ENCODE data around the gene ZGRF1. TPM values are rescaled to one million over a fixed set of nuclear protein-coding genes. Genes with fewer than 3 reads are reported as not detected.

The ZGRF1 gene
- total RNA-seq, 1 experiment from 2014 or later = 21.4 TPM

GRCh38 chr4:112545346-112545745, 91.4 kb downstream of the ZGRF1 start:
- intact Hi-C loops (cut with micrococcal nuclease) = no loop called here
- Histone ChIP-seq H3K36me3 (ENCODE audit: control insufficient read depth in 1 of 2, insufficient read depth in 2 of 2, low read length in 2 of 2) (no peaks in the 10 kb centered on the region), H3K27me3 (ENCODE audit: insufficient read depth, low read length) (no peaks in the 10 kb centered on the region), H3K9ac (ENCODE audit: low read length) (no peak overlapping the region), H4K20me1 (ENCODE audit: insufficient read depth) (no peaks in the 10 kb centered on the region), H2AFZ (ENCODE audit: low read depth, low read length, poor library complexity, severe bottlenecking) (no peak overlapping the region), H3K4me3 (replicated peaks in 1 of 2; ENCODE audit: low read depth in 1 of 2, low read length in 2 of 2) (no peak overlapping the region), H3K9me2 (ENCODE audit: insufficient read depth) (no peaks in the 10 kb centered on the region), H3K4me2 (ENCODE audit: low read length) (no peak overlapping the region), H3K9me3 (ENCODE audit: control insufficient read depth in 1 of 2, insufficient read depth in 1 of 2, low read depth in 1 of 2, low read length in 2 of 2) (no peaks in the 10 kb centered on the region), H3K4me1 (ENCODE audit: control insufficient read depth in 1 of 2, insufficient read depth in 2 of 2, low read length in 2 of 2) (peaks cover 0 to under 1% of the 10 kb centered on the region in 2 experiments; a peak in 1 of 4 replicates), H3K79me2 (ENCODE audit: insufficient read depth, low read length) (no peaks in the 10 kb centered on the region), H3K27ac (ENCODE audit: low read depth, low read length) (no peak overlapping the region)
- ATAC-seq (no peak), DNase-seq (ENCODE audit: low read depth, low spot score) (no peak)
- no peak for TF ChIP-seq CEBPB (IDR thresholded peaks at IDR 0.05; ENCODE audit: low read depth)
- TF ChIP-seq POLR2AphosphoS5 (IDR thresholded peaks at IDR 0.05; ENCODE audit: low read depth, low read length) = no peak
- TF ChIP-seq, protein P1, sequence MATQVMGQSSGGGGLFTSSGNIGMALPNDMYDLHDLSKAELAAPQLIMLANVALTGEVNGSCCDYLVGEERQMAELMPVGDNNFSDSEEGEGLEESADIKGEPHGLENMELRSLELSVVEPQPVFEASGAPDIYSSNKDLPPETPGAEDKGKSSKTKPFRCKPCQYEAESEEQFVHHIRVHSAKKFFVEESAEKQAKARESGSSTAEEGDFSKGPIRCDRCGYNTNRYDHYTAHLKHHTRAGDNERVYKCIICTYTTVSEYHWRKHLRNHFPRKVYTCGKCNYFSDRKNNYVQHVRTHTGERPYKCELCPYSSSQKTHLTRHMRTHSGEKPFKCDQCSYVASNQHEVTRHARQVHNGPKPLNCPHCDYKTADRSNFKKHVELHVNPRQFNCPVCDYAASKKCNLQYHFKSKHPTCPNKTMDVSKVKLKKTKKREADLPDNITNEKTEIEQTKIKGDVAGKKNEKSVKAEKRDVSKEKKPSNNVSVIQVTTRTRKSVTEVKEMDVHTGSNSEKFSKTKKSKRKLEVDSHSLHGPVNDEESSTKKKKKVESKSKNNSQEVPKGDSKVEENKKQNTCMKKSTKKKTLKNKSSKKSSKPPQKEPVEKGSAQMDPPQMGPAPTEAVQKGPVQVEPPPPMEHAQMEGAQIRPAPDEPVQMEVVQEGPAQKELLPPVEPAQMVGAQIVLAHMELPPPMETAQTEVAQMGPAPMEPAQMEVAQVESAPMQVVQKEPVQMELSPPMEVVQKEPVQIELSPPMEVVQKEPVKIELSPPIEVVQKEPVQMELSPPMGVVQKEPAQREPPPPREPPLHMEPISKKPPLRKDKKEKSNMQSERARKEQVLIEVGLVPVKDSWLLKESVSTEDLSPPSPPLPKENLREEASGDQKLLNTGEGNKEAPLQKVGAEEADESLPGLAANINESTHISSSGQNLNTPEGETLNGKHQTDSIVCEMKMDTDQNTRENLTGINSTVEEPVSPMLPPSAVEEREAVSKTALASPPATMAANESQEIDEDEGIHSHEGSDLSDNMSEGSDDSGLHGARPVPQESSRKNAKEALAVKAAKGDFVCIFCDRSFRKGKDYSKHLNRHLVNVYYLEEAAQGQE (IDR thresholded peaks at IDR 0.05; ENCODE audit: low read depth) = no peak
- TF ChIP-seq, protein P2, sequence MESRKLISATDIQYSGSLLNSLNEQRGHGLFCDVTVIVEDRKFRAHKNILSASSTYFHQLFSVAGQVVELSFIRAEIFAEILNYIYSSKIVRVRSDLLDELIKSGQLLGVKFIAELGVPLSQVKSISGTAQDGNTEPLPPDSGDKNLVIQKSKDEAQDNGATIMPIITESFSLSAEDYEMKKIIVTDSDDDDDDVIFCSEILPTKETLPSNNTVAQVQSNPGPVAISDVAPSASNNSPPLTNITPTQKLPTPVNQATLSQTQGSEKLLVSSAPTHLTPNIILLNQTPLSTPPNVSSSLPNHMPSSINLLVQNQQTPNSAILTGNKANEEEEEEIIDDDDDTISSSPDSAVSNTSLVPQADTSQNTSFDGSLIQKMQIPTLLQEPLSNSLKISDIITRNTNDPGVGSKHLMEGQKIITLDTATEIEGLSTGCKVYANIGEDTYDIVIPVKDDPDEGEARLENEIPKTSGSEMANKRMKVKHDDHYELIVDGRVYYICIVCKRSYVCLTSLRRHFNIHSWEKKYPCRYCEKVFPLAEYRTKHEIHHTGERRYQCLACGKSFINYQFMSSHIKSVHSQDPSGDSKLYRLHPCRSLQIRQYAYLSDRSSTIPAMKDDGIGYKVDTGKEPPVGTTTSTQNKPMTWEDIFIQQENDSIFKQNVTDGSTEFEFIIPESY (IDR thresholded peaks at IDR 0.05; ENCODE audit: extremely low read depth, insufficient replicate concordance, low read length) = no peak
- no peak for TF ChIP-seq CBX3 (IDR thresholded peaks at IDR 0.05; ENCODE audit: low read depth)
- TF ChIP-seq ATF3 (IDR thresholded peaks at IDR 0.05) = no peak
- TF ChIP-seq POLR2A (IDR thresholded peaks at IDR 0.05; ENCODE audit: borderline replicate concordance, extremely low read depth, insufficient read depth, insufficient read length) = no peak
- TF ChIP-seq SP1 (IDR thresholded peaks at IDR 0.05; ENCODE audit: low read depth) = no peak
- no peak for TF ChIP-seq SIN3A (IDR thresholded peaks at IDR 0.05; ENCODE audit: low read depth)
- no peak for TF ChIP-seq YY1 (IDR thresholded peaks at IDR 0.05; ENCODE audit: extremely low read depth, insufficient replicate concordance, low read depth, low read length)
- no peak for TF ChIP-seq ZNF274 (IDR thresholded peaks at IDR 0.05; ENCODE audit: low read depth, low read length)
- TF ChIP-seq EZH2 (IDR thresholded peaks at IDR 0.05) = no peak
- no peak for TF ChIP-seq EZH2phosphoT487 (IDR thresholded peaks at IDR 0.05; ENCODE audit: borderline replicate concordance)
- no peak for TF ChIP-seq TCF7L2 (IDR thresholded peaks at IDR 0.05; ENCODE audit: borderline replicate concordance, extremely low read depth, insufficient read depth, insufficient read length)
- no peak for TF ChIP-seq EGR1 (IDR thresholded peaks at IDR 0.05; ENCODE audit: low read depth)
- no peak for TF ChIP-seq RAD21 (IDR thresholded peaks at IDR 0.05; ENCODE audit: low read depth)
- ChIA-PET CTCF (no interaction called here), RAD21 (ENCODE audit: low non-redundant PET in 1 of 2, low total read pairs in 2 of 2, uncharacterized antibody in 2 of 2, unreplicated experiment in 2 of 2) (no interaction called here), POLR2A (no interaction called here)
- no TSS peak for BruUV-seq (replicated peaks)

Measured in HCT116 (cell line).